Endometrium (tissue), 2 donors: Measurements from ENCODE around the gene CHD2.
A peak's percentile ranks its signal among the peaks of the same experiment; 100 is the strongest.
"Not testable (repeated sequence)": the region's sequence is repeated elsewhere in the genome, so short reads cannot be mapped to it uniquely, and the experiment has no call there.

Experiments used
- FAIRE-seq: peaks from 2 replicates; lab custom pipeline; 2012; peaks lifted over from hg19 to GRCh38; lab: Jason Lieb, UNC
- donor health status: control.
- donor health status: control.

The CHD2 gene

DNA sequence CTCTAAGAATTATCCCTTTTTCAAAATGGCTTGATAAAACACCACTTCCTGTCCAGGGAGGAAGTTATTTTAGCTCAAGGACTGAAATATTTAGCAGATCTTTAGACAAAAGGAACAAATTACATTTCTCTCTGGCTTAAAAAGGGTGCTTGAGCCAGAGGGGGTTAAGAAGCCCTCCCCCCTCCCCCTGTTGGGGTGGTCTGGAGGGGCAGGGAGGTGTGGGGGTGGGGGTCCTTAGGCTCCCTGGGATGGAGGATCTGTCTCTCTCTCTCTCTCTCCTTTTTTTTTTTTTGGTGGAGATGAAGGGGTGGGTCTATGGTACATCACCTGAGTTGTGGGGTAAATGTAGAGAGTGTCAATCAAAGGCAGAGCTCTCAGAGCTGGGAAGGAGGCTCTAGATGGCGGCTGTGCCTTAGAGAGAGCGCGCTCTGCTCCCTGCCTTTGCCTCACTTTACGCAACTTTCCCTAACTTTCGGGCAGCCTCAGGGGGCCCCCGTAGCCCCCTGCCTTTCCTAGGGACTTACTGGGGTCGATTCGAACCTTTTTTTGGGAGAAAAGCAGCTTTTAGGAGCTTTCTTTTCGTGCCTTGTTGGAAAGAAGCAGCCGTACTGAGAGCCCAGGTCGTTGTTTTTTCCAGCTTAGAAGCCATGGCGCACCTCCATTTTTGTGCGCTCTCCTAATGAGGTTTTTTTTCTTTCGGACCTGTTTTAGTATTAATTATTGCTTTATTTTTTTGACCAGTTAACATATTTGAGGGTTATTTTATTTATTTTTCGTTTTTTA is at the start of gene CHD2:
CHD2 (plus strand) TSS at position 377 of the 783 bp plus-strand sequence. CDS start 914 bp downstream, outside the sequence.
- FAIRE-seq: peak; percentile 58

DNA sequence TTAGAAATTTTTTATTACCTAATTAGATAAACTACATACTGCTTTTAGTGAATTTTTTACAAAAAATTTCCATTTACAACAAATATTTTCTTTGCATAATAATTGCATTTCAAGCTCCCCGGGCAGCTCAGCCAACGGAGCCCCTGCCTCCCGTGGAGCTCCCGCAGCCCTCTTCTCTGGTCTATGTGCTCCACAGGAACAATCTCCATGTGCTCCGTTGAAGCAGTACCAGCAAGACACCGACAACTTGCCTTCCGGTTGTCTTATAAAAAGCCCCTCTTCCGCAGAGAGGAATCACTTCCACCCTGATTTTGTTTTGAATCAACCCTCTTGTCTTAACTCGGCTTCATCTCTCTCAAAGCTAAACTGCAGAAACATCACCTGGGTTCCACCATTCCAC is 46.9 kb upstream of the CHD2 start:
- FAIRE-seq: no peak

DNA sequence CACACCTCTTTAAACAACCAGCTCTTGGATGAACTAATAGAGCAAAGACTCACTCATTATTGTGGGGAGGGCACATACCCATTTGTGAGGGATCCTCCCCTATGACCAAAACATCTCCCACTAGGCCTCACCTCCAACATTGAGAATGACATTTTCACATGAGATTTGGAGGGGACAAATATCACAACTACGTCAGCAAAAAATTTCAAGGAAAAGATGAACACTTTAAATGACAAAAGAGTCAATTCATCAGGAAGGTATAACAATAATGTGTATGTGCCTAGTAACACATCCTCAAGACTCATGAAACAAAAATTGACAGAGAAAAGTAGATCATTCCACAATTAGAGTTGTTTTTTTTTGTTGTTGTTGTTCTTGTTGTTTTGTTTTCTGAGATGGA is 38.4 kb upstream of the CHD2 start:
- no peak for FAIRE-seq

DNA sequence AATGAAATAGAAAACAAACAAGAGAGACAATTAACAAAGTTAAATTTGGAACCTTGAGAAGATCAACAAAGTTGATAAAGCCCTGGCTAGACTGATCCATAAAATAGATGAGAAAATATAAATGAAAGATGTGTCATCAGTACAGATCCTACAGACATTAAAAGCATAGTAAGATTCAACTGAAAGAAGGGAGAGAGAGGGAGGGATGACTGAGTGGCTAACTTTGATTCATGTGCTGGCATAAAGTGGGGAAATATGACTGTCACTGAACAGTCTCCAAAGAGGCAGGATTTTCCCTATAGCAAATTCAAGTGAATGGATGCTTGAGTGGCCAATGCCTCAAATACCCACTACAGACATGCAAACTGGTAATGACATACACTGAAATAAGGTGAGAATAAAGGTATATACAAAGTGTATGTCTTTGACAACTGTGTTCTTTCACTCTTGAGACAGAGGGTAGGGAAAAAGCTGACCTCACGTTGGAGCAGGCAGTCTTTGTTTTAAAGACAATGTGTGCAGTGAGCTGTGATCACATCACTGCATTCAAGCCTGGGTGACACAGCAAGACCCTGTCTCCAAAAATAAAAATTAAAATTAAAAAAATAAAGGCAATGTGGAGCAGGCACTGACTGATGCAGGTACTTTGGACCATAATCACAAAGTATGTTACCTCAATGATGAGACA is 35.9 kb upstream of the CHD2 start:
- FAIRE-seq: no peak

DNA sequence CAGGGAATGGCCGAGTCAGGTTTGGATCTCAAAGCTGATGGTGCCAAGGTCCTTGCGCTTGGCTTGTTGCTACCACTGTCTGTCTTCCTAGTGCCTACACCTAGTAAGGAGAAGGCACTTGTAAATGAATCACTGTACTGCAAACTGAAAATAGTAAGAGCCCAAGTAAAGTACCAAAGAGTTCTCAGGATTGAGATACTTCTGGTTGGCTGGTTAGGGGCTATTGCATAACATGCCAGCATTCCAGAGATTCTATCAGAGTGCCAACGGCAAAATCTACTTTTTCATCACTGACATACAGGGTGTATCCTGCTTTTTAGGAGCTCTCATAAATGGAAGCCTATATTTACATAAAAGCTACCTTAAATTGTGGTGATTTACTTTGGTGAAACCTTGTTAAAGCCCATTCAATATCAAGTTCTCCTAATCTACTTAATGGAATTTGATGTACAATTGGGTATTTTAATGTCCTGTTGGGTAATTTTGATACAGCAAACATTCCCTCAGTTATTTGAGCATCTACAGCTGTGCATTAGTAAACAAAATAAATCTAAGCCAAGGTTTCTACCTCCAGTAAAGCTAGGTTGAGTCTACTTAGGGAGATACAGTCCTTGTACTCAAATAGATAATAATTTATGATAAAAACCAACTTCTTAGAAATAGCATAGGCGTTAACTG is 30.7 kb upstream of the CHD2 start:
- no peak for FAIRE-seq

DNA sequence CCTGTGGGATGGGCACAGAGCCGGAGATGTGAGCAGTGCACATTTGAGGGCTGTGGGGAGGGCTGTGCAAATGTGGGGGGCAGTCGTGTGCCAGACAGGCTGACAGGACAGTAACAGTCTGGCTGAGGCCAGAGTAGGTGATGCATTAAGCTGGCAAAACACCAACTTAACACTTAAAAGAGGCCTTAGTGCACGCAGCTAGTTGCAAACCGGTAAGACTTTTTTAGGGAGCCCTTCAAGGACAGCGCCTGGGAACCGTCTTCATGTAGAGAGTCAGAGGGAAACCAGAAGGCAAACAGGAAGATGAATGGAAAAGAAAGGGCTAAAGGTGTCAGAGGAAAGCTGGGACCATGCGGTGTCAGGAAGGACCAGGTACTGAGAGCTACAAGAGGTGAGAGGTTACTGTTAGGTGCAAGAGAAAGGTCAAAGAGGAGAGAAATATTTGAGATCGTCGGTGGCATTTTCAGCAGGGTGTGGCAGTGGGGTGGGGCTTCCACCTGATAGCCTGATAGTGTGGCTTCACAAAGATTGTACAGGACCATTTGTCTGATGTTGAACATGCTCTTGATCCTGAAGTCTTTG is 30.0 kb upstream of the CHD2 start:
- FAIRE-seq: no peak

DNA sequence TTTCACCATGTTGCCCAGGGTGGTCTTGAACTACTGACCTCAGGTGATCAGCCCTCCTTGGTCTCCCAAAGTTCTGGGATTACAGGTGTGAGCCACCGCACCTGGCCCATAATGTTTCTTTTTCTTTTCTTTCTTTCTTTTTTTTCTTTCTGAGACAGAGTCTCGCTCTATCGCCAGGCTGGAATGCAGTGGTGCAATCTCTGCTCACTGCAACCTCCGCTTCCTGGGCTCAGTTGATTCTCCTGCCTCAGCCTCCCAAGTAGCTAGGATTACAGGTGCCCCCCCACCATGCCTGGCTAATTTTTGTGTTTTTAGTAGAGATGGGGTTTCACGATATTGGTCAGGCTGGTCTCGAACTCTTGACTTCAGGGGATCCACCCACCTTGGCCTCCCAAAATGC is 27.2 kb upstream of the CHD2 start:
- FAIRE-seq: not testable (repeated sequence)

DNA sequence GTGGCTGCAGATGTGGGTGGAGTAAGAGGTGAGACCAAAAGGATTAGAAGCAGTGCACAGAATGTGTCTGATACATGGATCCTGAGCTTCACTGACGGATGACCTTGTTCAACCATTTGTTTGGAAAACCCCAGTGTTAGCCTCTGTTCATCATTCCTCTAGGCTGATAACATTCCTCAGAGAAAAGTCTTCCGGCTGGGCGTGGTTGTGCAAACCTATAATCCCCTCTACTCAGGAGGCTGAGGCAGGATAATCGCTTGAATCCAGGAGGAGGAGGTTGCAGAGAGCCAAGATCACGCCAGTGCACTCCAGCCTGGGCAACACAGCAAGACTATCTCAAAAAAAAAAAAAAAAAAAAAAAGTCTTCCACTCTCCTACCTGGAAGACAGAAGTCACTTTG is 23.1 kb upstream of the CHD2 start:
- no peak for FAIRE-seq

DNA sequence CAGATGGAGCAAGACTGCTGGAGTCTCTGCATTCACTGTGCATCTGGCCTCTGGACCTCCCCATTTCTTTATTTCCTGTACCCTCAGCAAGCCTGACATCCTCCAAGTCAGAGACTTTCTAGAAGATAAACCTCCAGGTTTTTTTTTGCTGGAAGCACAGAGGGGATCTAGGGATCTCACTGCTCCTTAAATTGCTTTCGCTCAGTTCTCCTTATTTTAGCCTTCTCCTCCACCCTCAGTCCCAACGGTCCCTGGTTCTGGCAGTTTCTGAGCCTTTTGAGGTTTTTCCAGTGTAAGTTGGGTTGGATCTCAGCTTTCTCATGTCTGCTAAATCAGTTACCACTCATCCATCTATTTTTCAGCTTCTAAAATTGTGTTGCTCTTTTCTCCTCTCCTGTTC is 22.7 kb upstream of the CHD2 start:
- FAIRE-seq: no peak

DNA sequence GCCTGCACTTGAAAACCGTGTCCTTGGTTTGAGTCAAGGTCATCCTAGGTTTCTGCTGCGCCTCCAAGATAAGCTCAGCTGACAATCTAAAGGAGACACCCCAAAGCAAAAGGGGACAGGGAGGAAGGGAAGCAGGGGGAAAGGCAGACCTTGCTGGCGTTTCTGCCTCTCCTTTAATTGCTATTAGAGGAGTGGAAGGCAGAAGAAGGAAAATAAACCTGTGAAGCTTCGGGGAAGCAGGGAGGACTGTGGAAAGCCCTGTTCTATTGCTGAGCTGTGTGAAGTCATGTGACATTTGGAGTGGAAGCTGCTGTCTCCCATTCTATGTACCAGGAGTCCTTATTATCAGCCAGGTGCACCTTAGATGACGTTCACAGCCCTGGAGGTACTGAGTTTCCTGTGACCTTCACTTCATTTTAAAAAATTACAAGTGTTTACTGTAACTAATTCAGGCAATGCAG is 21.5 kb upstream of the CHD2 start:
- FAIRE-seq: no peak

DNA sequence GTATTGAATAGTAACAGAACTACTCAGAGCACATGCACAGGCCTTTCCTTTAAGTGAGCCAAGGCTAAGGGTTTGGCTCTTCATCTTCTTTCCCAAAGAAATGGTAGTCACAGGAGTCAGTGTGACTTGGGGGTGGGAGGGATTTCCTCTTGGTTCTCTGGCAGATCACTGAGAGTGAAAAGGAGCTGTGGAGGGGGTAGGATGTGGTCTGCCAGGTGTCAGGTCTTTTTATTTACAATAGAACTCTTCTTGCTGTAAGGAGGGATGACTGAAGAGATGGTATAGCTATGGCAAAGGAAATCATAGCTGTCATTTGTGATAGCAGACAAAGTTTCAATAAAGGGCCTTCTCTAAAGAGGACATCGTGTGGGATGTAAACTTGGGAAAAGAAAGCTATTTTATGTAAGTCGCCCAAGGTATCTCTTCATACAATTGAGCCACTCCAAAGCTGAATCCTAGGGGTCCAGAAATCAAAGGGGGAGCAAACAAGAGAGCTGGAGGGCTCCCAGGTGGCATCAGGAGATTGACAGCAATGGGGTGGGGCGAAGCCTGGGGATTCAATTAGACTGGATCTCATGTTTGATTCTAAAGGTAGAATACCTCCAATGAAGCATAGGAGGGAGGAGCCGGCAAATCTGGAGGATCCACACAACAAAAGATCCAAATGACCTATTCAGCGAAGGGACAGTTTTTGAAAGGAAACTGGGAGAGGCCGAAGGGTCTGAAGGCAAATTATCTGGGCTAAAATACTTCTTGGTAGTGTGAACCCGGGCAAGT is 20.0 kb upstream of the CHD2 start:
- FAIRE-seq: no peak

DNA sequence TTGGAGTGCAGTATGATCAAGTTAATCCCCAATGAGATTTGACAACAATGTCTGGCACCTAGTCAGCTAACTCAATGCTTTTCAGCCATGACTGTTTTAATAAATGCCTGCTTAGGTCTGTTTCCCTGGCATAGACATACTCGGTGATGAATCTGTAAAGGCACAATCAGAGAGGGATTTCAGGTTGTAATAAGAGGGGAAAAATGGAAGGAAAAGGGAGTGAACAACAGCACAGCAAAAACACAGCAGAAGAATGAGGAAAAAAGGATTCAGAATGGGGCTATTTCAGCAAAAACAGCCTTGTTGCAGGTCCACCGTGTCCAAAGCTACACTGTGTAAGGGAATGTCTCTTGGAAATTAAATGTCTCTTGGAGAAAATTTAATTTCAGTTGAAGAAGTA is 19.3 kb upstream of the CHD2 start:
- FAIRE-seq: no peak

DNA sequence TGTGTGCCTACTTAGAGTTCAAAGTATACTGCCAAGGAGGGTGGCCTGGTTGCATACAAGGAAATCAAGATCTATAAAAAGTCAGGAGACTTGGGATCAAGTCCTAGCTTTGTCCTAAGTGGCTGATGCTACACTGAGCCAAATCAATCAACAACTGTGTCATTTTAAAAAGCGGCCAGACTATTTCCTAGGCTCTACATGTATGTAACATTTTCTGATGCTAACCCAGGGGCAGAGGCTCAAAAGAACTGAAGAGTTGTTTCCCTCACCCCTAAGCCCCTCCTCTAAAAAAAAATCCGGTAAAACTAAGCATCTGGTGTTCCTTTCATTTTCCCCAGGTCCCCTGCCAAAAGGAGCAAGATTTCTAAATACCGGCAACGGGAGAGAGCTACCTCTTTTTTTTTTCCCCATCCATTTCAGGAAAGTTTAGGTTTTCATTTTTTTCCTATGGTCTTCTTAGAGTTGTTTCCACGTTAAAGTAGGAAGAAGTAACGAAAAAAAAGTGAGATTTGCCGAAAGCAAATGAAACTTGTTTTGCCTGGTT is 18.8 kb upstream of the CHD2 start:
- no peak for FAIRE-seq

DNA sequence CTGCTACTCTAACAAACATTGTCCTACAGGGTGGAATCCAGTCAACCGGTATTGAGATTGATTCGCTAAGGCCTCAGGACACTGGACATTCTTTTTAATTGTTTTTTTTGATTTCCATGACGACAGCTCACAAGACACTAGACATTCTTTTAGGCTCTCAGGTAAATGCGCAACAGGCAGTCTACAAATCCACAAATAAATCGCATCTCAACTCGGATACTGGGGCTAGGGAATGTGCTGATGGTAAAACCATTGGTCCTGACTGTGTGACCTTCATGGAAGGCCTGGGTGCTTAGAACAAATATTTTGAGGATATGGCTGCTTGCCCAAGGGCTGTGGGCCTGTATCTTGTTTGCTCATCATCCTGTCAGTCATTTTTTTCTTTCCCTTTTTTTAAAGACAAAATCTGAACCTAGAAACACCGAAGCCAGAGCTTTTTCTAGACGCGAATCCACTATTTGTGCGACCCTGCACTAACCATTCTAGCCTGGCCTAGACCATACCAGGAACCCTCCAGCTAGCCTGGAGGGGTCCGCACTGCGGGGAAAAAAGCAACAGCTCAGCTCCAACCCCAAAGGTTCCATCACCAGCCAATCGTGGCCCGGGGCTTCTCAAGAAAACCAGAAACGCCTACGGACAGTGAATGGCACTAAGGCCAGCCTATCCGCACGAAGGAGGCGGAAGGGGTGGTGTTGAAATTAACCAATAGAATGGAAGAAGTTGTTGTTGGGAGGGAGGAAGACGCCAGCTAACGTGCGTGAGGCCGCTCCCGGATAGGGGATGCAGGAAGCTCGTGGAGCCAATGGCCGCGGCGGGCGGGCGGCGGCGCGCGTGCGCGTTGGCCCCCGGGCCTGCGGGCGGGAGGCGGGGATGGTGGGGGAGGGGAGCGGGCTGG is 18.1 kb upstream of the CHD2 start:
- FAIRE-seq: peak; percentile 94

DNA sequence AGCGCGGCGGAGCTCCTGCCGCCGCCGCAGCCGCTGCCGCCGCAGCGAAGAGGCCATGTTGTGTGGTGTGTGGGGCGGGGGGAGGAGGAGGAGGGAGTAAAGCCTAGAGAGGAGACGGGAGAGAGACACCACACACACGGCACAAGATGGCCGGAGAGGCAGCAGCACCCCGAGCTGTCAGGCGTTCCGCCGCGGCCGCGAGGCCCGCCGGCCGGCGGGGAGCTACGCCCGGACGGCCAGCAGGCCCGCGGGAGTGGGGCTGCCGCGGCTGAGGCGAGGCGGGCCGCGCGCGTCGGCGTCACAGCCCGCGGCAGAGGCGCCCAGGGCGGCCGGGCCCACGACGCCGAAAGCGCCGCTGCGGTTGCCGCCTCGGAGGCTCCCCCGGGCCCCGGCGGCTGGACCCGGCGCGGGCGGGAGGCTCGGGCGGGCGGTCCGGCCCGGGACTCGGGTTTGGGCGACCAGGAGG is 17.4 kb upstream of the CHD2 start:
- FAIRE-seq: no peak

DNA sequence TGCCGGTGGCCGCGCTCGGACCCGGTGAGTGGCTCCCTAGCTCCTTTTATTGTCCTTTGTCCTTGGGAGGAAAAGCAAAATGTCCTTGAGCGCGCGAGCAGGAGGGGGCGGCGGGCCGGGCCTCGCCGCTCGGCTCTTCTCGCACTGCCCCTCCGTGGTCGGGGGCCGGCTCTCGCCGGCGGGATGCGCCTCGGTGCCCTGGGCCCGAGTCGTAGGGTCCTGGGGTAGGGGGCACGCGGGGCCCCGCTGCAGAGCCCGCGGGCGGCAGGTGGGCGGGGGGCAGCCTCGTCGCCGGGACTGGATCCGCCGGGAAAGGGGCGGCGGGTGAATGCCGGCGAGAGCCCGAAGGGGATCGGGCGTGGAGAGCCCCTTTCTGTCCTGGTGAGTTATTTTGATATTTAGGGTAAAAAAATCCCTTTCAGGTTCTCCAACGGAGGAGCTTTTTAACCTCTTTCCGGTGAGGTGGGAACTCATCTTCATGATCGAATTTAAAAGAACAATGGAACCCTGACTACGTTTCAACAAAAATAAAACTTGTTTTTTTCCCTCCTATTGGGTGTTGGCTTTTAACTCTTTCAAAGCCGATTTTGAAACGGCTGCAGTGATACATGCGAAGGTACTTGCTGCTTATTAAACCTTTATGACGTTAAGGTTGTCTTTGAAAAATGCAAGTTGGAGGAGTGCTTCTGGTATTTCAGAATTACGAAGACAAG is 16.8 kb upstream of the CHD2 start:
- FAIRE-seq: no peak

DNA sequence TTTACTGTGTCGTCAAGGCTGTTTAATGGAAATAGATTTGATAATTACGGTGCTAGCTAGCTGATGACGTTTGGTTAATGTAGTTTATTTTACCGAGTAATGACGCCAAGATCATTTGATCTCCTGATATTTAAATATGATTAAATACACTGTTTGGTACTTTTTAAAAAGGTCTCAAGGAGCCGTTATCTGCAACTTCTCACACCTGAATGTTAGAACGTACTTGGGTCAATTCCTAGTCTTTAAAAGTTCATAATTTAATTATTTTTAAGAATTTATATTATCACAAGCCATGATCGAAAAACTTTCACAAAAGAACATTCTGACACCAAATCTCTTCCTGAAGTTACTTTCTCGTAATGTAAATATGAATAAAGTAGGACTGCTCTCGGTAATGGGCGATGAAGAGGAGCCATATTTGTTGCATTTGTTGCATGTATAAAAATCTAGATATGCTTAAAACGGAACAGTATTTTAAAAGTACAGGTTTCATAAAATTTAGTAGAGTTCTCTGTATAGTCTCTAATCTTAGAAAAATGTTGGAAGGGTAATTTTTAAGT is 16.2 kb upstream of the CHD2 start:
- peak; percentile 78 for FAIRE-seq

DNA sequence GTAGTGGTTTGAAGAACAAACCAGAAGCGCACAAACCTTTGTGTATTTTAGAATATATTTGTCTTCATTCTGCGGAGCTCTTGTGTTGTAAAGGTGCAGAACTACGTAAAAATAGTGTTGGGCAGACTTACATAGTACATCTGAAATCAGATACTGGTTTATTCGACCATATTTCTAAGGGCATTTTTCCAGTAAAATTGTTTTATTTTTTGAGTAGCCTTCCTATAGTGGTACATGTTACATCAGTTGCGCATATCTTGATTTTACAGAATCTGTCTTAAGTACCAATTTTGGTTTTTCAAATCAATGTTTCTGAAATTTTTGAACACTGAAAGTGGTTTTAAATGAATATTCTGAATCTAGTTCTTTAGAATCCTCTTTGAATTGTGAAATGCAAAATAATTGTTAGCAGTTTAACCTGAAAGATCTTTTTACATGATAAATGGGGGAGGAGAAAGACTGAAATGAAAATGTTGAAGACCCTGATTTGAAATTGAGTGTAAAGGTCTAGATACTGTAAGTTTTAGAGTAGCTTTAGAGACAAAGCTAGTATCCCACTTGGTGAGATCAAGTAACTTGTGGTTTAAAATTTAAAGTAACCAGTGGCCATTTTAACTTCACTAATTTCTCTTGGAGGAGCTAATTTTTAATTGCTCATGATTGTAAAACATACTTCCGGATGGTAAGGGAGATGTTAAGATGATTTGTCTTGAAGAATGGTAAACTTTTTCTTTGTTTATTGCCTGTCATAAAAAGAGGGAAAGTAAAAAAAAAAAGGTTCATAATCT is 15.5 kb upstream of the CHD2 start:
- no peak for FAIRE-seq
